Ishikawa (cell line): ENCODE measurements around the gene MALSU1.

Experiments
- CEBPB ChIP-seq: IDR thresholded peaks from 2 replicates; pipeline ENCODE4 v1.6.1; 2012
- CREB1 ChIP-seq: IDR thresholded peaks from 2 replicates; pipeline ENCODE4 v1.6.1; 2012; ENCODE audit warnings: low read depth
- EGR1 ChIP-seq: IDR thresholded peaks from 2 replicates; pipeline ENCODE4 v1.6.1; 2012
- EP300 ChIP-seq: IDR thresholded peaks from 2 replicates; pipeline ENCODE4 v1.6.1; 2012; ENCODE audit warnings: borderline replicate concordance
- FOXM1 ChIP-seq: IDR thresholded peaks from 2 replicates; pipeline ENCODE4 v1.6.1; 2012; ENCODE audit warnings: low read depth, borderline replicate concordance
- NFIC ChIP-seq: IDR thresholded peaks from 2 replicates; pipeline ENCODE4 v1.6.1; 2012
- RAD21 ChIP-seq: IDR thresholded peaks from 2 replicates; pipeline ENCODE4 v1.6.1; 2012; ENCODE audit warnings: low read depth
- REST ChIP-seq: IDR thresholded peaks from 2 replicates; pipeline ENCODE4 v1.6.1; 2012; ENCODE audit warnings: low read depth, mild to moderate bottlenecking
- TAF1 ChIP-seq: IDR thresholded peaks from 2 replicates; pipeline ENCODE4 v1.6.1; 2012; ENCODE audit warnings: low read depth, mild to moderate bottlenecking
- TEAD4 ChIP-seq: IDR thresholded peaks from 2 replicates; pipeline ENCODE4 v1.6.1; 2012
- USF1 ChIP-seq: IDR thresholded peaks from 2 replicates; pipeline ENCODE4 v1.6.1; 2012
- YY1 ChIP-seq: IDR thresholded peaks from 2 replicates; pipeline ENCODE4 v1.6.1; 2012; ENCODE audit warnings: low read depth
- ZBTB7A ChIP-seq: IDR thresholded peaks from 2 replicates; pipeline ENCODE4 v1.6.1; 2012; ENCODE audit warnings: low read depth
- TF ChIP-seq, protein P1 (sequence below): IDR thresholded peaks from 2 replicates; pipeline ENCODE4 v1.6.1; 2012

DNA sequence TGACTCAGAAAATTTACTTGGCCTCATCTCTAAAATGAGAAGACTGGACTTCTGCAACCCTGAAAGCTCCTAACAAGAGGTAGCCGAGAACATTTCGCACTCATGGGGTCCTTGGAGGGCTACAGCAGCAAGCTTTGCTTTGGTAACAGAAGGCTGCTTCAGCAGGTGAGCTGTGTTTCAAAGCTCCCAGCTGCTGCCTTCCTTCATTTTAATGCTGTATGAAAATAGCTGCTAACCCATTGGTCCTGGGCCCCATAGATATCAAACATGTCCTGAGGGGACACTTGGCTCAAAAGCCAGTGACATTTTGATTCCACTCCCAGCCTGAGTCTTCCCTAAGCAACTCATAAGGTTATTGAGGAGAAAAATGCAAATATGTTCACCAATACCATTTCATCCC lies 14.3 kb upstream of the MALSU1 start:
- TF ChIP-seq RAD21 (no peak), EGR1 (no peak), FOXM1 (no peak), CEBPB (no peak), NFIC (no peak), CREB1 (no peak), TAF1 (no peak), USF1 (no peak), YY1 (no peak), REST (no peak), ZBTB7A (no peak), EP300 (no peak), TEAD4 (no peak)
- TF ChIP-seq, protein P1, sequence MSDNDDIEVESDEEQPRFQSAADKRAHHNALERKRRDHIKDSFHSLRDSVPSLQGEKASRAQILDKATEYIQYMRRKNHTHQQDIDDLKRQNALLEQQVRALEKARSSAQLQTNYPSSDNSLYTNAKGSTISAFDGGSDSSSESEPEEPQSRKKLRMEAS = no peak
